HepG2 (cell line): ENCODE measurements around the gene OXLD1. TPM values are rescaled to one million over a fixed set of nuclear protein-coding genes. Genes with fewer than 3 reads are reported as not detected.
A peak's percentile ranks its signal among the peaks of the same experiment; 100 is the strongest.

ENCODE experiments used
- ATRX ChIP-seq: sonication (generic); formaldehyde crosslinking; IDR thresholded peaks from 2 replicates; pipeline ENCODE4 v1.4.0; 2020; ENCODE audit warnings: missing genetic modification reagents, borderline replicate concordance
- CHD2 ChIP-seq: IDR thresholded peaks from 2 replicates; pipeline ENCODE4 v1.6.1; 2011; ENCODE audit warnings: low read depth, low read length, improper control_type of control experiment
- JDP2 ChIP-seq: sonication (generic); formaldehyde crosslinking; IDR thresholded peaks from 2 replicates; pipeline ENCODE4 v1.8.1; 2022; ENCODE audit warnings: missing genetic modification reagents, borderline replicate concordance
- MAFG ChIP-seq: sonication (generic); formaldehyde crosslinking; IDR thresholded peaks from 2 replicates; pipeline ENCODE4 v1.5.1; 2020; ENCODE audit warnings: mild to moderate bottlenecking, missing genetic modification reagents
- NFE2L2 ChIP-seq: fragments of 150-350 bp; IDR thresholded peaks from 2 replicates; pipeline ENCODE4 v1.6.1; 2014; ENCODE audit warnings: low read length
- SAP130 ChIP-seq: IDR thresholded peaks from 2 replicates; pipeline ENCODE4 v1.6.1; 2016; ENCODE audit warnings: low read depth
- TBP ChIP-seq: sonication (generic); formaldehyde crosslinking; IDR thresholded peaks from 2 replicates; pipeline ENCODE4 v1.5.0; 2020; ENCODE audit warnings: missing genetic modification reagents
- TCF7 ChIP-seq: sonication (generic); IDR thresholded peaks from 2 replicates; pipeline ENCODE4 v1.6.1; 2016; ENCODE audit warnings: antibody characterized with exemption, low read depth
- ZMYM4 ChIP-seq: sonication (generic); formaldehyde crosslinking; IDR thresholded peaks from 2 replicates; pipeline ENCODE4 v1.8.1; 2023; ENCODE audit warnings: mild to moderate bottlenecking, missing genetic modification reagents
- ZNF230 ChIP-seq: sonication (generic); formaldehyde crosslinking; IDR thresholded peaks from 2 replicates; pipeline ENCODE4 v1.4.0; 2020; ENCODE audit warnings: mild to moderate bottlenecking, missing genetic modification reagents
- ZNF343 ChIP-seq: sonication (generic); formaldehyde crosslinking; IDR thresholded peaks from 2 replicates; pipeline ENCODE4 v1.4.0; 2020; ENCODE audit warnings: mild to moderate bottlenecking, missing genetic modification reagents
- ZNF605 ChIP-seq: sonication (generic); formaldehyde crosslinking; IDR thresholded peaks from 2 replicates; pipeline ENCODE4 v1.8.0; 2022; ENCODE audit warnings: mild to moderate bottlenecking, missing genetic modification reagents
- polyA plus RNA-seq, 8 experiments: library from polyadenylated mRNA; depleted of rRNA in 3 of 8; stranded (reverse) in 7 of 8; unstranded in 1 of 8; fragments of >200 nt; fragmentation: Illumina TruSeq in 4 of 8; extraction: Trizol in 4 of 8; gene quantifications; 2 replicates each; pipeline versions ENCODE4 v1.2.1 to v1.2.3, GENCODE V29; 2011 to 2016; ENCODE audit warnings: low read depth in 4 of 8, missing spikeins in 1 of 8, mixed read lengths in 1 of 8; ENCODE audit not compliant: insufficient read depth in 1 of 8
- total RNA-seq, 5 experiments: library from RNA; depleted of rRNA; stranded (reverse); fragments of >200 nt; fragmentation: Illumina TruSeq; extraction: Trizol; gene quantifications; 2 replicates each; pipeline ENCODE4 v1.2.3, GENCODE V29; 2016; ENCODE audit warnings: low read depth in 1 of 5
- TF ChIP-seq, protein P1 (sequence below): sonication (generic); formaldehyde crosslinking; IDR thresholded peaks from 2 replicates; pipeline ENCODE4 v1.9.0; 2021; ENCODE audit warnings: missing genetic modification reagents, borderline replicate concordance
- TF ChIP-seq, protein P2 (sequence below): sonication (generic); formaldehyde crosslinking; IDR thresholded peaks from 2 replicates; pipeline ENCODE4 v1.8.1; 2023; ENCODE audit warnings: mild to moderate bottlenecking, inconsistent platforms, moderate library complexity, missing genetic modification reagents, borderline replicate concordance
- TF ChIP-seq, protein P3 (sequence below): sonication (generic); formaldehyde crosslinking; IDR thresholded peaks from 2 replicates; pipeline ENCODE4 v1.4.0; 2020; ENCODE audit warnings: low read depth, mild to moderate bottlenecking, missing genetic modification reagents
- TF ChIP-seq, protein P4 (sequence below): sonication (generic); formaldehyde crosslinking; IDR thresholded peaks from 2 replicates; pipeline ENCODE4 v1.4.0; 2020; ENCODE audit warnings: missing genetic modification reagents, mild to moderate bottlenecking, borderline replicate concordance
- TF ChIP-seq, protein P5 (sequence below): IDR thresholded peaks from 2 replicates; pipeline ENCODE4 v1.6.1; 2012; ENCODE audit warnings: low read length, improper control_type of control experiment
- TF ChIP-seq, protein P6 (sequence below): sonication (generic); formaldehyde crosslinking; IDR thresholded peaks from 2 replicates; pipeline ENCODE4 v1.8.1; 2023; ENCODE audit warnings: mild to moderate bottlenecking, missing genetic modification reagents

Gene OXLD1
- total and polyA plus RNA-seq, 2 of the 13 experiments (the other 11 are each of a cell fraction or from before 2014, with no cell fraction given), result 27.1 to 37.5 TPM

DNA sequence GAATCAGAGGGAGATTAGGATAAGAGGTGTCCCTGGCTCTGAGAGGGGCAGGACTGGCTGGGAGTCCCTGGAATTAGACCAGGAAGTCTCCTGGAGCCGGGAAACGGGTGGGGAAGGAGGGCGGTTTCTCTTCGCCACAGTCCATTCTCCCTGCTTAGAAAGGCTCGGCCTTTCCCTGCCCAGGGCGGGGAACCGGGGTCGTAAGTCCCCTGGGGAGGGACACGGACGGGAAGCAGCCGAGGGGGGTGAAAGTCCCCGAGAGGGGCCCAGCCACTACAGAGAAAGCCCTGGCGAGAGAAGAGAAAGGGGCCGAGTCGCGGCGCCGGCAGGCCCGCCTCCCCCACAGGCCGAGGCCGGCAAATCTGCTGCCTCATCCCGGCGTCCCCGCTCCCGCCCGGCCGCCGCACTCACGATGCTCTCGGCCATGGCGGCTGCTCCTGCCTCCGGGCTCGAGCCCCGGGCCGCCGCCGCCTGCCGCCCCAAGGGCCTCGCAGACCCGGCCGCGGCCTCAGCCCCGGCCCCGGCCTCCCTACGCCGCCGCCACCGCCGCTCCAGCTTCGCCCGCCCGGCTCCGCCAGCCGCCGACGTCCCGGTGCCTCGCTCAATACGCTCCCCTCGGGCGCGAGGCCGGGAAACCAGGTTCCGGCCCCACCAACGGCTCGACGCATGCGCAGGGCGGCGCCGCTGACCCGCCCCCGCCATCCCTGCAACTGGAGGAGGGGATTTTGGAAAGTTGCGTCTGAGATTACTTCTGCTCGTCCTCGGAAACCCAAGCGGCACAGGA lies 29.7 kb downstream of the OXLD1 start, which contains the start of the genes NPLOC4 and TSPAN10 (continued):
- TF ChIP-seq, protein P1, sequence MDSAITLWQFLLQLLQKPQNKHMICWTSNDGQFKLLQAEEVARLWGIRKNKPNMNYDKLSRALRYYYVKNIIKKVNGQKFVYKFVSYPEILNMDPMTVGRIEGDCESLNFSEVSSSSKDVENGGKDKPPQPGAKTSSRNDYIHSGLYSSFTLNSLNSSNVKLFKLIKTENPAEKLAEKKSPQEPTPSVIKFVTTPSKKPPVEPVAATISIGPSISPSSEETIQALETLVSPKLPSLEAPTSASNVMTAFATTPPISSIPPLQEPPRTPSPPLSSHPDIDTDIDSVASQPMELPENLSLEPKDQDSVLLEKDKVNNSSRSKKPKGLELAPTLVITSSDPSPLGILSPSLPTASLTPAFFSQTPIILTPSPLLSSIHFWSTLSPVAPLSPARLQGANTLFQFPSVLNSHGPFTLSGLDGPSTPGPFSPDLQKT, result no peak
- peak; percentile 79 for TF ChIP-seq ZMYM4
- TF ChIP-seq ATRX (CRISPR knock-in tag), result no peak
- TF ChIP-seq NFE2L2, result 0 out of 2 replicates have a peak, but pooled peaks have one; percentile 3
- no peak for TF ChIP-seq TCF7
- TF ChIP-seq, protein P2, sequence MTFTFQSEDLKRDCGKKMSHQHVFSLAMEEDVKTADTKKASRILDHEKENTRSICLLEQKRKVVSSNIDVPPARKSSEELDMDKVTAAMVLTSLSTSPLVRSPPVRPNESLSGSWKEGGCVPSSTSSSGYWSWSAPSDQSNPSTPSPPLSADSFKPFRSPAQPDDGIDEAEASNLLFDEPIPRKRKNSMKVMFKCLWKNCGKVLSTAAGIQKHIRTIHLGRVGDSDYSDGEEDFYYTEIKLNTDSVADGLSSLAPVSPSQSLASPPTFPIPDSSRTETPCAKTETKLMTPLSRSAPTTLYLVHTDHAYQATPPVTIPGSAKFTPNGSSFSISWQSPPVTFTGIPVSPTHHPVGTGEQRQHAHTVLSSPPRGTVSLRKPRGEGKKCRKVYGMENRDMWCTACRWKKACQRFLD (CRISPR knock-in tag), result no peak
- TF ChIP-seq, protein P3, sequence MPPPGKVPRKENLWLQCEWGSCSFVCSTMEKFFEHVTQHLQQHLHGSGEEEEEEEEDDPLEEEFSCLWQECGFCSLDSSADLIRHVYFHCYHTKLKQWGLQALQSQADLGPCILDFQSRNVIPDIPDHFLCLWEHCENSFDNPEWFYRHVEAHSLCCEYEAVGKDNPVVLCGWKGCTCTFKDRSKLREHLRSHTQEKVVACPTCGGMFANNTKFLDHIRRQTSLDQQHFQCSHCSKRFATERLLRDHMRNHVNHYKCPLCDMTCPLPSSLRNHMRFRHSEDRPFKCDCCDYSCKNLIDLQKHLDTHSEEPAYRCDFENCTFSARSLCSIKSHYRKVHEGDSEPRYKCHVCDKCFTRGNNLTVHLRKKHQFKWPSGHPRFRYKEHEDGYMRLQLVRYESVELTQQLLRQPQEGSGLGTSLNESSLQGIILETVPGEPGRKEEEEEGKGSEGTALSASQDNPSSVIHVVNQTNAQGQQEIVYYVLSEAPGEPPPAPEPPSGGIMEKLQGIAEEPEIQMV (CRISPR knock-in tag), result no peak
- TF ChIP-seq ZNF343 (CRISPR knock-in tag), result peak; percentile 66; the same call in 1 of the 2 replicates
- no peak for TF ChIP-seq MAFG (CRISPR knock-in tag)
- TF ChIP-seq, protein P4, sequence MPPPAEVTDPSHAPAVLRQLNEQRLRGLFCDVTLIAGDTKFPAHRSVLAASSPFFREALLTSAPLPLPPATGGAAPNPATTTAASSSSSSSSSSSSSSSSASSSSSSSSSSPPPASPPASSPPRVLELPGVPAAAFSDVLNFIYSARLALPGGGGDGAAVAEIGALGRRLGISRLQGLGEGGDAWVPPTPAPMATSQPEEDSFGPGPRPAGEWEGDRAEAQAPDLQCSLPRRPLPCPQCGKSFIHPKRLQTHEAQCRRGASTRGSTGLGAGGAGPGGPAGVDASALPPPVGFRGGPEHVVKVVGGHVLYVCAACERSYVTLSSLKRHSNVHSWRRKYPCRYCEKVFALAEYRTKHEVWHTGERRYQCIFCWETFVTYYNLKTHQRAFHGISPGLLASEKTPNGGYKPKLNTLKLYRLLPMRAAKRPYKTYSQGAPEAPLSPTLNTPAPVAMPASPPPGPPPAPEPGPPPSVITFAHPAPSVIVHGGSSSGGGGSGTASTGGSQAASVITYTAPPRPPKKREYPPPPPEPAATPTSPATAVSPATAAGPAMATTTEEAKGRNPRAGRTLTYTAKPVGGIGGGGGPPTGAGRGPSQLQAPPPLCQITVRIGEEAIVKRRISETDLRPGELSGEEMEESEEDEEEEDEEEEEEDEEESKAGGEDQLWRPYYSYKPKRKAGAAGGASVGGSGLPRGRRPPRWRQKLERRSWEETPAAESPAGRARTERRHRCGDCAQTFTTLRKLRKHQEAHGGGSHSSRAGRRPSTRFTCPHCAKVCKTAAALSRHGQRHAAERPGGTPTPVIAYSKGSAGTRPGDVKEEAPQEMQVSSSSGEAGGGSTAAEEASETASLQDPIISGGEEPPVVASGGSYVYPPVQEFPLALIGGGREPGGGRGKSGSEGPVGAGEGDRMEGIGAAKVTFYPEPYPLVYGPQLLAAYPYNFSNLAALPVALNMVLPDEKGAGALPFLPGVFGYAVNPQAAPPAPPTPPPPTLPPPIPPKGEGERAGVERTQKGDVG (CRISPR knock-in tag), result no peak
- TF ChIP-seq, protein P5, sequence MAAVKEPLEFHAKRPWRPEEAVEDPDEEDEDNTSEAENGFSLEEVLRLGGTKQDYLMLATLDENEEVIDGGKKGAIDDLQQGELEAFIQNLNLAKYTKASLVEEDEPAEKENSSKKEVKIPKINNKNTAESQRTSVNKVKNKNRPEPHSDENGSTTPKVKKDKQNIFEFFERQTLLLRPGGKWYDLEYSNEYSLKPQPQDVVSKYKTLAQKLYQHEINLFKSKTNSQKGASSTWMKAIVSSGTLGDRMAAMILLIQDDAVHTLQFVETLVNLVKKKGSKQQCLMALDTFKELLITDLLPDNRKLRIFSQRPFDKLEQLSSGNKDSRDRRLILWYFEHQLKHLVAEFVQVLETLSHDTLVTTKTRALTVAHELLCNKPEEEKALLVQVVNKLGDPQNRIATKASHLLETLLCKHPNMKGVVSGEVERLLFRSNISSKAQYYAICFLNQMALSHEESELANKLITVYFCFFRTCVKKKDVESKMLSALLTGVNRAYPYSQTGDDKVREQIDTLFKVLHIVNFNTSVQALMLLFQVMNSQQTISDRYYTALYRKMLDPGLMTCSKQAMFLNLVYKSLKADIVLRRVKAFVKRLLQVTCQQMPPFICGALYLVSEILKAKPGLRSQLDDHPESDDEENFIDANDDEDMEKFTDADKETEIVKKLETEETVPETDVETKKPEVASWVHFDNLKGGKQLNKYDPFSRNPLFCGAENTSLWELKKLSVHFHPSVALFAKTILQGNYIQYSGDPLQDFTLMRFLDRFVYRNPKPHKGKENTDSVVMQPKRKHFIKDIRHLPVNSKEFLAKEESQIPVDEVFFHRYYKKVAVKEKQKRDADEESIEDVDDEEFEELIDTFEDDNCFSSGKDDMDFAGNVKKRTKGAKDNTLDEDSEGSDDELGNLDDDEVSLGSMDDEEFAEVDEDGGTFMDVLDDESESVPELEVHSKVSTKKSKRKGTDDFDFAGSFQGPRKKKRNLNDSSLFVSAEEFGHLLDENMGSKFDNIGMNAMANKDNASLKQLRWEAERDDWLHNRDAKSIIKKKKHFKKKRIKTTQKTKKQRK, result no peak
- no peak for TF ChIP-seq CHD2
- TF ChIP-seq, protein P6, sequence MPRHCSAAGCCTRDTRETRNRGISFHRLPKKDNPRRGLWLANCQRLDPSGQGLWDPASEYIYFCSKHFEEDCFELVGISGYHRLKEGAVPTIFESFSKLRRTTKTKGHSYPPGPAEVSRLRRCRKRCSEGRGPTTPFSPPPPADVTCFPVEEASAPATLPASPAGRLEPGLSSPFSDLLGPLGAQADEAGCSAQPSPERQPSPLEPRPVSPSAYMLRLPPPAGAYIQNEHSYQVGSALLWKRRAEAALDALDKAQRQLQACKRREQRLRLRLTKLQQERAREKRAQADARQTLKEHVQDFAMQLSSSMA (CRISPR knock-in tag), result no peak; the same call in 1 of the 2 replicates
- no peak for TF ChIP-seq ZNF230 (CRISPR knock-in tag)
- TF ChIP-seq SAP130 (CRISPR knock-in tag), result peak; percentile 95
- peak; percentile 92; the same call in 1 of the 2 replicates for TF ChIP-seq TBP (CRISPR knock-in tag)
- TF ChIP-seq JDP2, result peak; percentile 69; the same call in 1 of the 2 replicates
- TF ChIP-seq ZNF605 (CRISPR knock-in tag), result peak; percentile 79
